C4-2B (cell line): ENCODE measurements around the gene AKAP12.

Source experiments
- CTCF ChIP-seq: fragments of 450-650 bp; conservative IDR thresholded peaks from 2 replicates; pipeline ENCODE4 v1.5.1; 2017; ENCODE audit warnings: mild to moderate bottlenecking
- ZFX ChIP-seq: fragments of 450-650 bp; IDR thresholded peaks from 2 replicates; pipeline ENCODE4 v1.6.1; 2017

DNA sequence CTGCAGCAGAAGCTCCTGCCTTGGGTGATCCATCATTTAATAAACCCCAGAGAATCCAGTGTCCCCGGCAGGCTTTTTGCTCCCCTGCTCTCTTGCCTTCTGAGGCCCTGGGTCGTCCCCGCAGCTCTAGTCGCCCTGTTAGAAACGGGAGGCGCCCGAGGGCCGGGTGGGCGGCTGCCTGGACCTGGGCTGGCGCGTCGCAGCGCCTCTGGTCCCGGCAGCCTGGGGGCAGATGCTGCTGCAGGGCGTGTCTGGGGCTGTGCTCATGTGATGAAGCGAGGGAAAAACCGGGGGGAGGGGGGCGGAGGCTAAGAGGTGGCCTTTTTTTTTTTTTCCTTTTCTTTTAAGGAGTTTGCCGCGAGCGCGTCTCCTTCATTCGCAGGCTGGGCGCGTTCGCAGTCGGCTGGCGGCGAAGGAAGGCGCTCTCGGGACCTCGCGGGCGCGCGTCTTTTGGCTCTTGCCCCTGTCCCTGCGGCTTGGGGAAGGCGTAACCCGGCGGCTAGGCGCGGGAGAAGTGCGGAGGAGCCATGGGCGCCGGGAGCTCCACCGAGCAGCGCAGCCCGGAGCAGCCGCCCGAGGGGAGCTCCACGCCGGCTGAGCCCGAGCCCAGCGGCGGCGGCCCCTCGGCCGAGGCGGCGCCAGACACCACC, 394 bp downstream of the AKAP12 start:
- TF ChIP-seq CTCF (no peak), ZFX (no peak)
